Measurements from ENCODE around the gene SIGLECL1. TPM values are rescaled to one million over a fixed set of nuclear protein-coding genes. Genes with fewer than 3 reads are reported as not detected.

SIGLECL1 gene
- total RNA-seq, 3 donors from 2014 or later, result not detected

- TF ChIP-seq POLR2A (IDR thresholded peaks at IDR 0.05) (no peak), POLR2AphosphoS5 (IDR thresholded peaks at IDR 0.05) (no peak)
- TF ChIP-seq, protein P1, sequence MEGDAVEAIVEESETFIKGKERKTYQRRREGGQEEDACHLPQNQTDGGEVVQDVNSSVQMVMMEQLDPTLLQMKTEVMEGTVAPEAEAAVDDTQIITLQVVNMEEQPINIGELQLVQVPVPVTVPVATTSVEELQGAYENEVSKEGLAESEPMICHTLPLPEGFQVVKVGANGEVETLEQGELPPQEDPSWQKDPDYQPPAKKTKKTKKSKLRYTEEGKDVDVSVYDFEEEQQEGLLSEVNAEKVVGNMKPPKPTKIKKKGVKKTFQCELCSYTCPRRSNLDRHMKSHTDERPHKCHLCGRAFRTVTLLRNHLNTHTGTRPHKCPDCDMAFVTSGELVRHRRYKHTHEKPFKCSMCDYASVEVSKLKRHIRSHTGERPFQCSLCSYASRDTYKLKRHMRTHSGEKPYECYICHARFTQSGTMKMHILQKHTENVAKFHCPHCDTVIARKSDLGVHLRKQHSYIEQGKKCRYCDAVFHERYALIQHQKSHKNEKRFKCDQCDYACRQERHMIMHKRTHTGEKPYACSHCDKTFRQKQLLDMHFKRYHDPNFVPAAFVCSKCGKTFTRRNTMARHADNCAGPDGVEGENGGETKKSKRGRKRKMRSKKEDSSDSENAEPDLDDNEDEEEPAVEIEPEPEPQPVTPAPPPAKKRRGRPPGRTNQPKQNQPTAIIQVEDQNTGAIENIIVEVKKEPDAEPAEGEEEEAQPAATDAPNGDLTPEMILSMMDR (IDR thresholded peaks at IDR 0.05), result no peak
- no peak overlapping the region for H3K4me3 ChIP-seq
- intact Hi-C loops (cut with DNase I; ENCODE audit: low total_unique reads), result no loop called here
- H3K4me1 ChIP-seq, result no peaks in the 10 kb centered on the region
- peaks cover 0 to 12% of the 10 kb centered on the region in 2 donors for H3K9me3 ChIP-seq
- peaks cover 0 to 43% of the 10 kb centered on the region in 2 donors for H3K27me3 ChIP-seq
- no peak overlapping the region for H3K27ac ChIP-seq
- no peaks in the 10 kb centered on the region for H3K36me3 ChIP-seq
- DNase-seq (ENCODE audit: low spot score in 2 of 2), result no peak
Measured at GRCh38 chr19:51292971-51293370, 42.1 kb downstream of the SIGLECL1 start.

GRCh38 chr19:51293571-51294210, 42.8 kb downstream of the SIGLECL1 start:
- intact Hi-C loops (cut with DNase I; ENCODE audit: low total_unique reads), result no loop called here
- TF ChIP-seq, protein P1 (IDR thresholded peaks at IDR 0.05), result no peak
- no peak for TF ChIP-seq POLR2A (IDR thresholded peaks at IDR 0.05)
- TF ChIP-seq POLR2AphosphoS5 (IDR thresholded peaks at IDR 0.05), result no peak
- no peak overlapping the region for H3K27ac ChIP-seq
- H3K4me1 ChIP-seq, result no peaks in the 10 kb centered on the region
- no peak overlapping the region for H3K4me3 ChIP-seq
- H3K36me3 ChIP-seq, result no peaks in the 10 kb centered on the region
- peaks cover 0 to 43% of the 10 kb centered on the region in 2 donors for H3K27me3 ChIP-seq
- H3K9me3 ChIP-seq, result peaks cover 0 to 12% of the 10 kb centered on the region in 2 donors
- no peak for DNase-seq (ENCODE audit: low spot score in 2 of 2)

DNA sequence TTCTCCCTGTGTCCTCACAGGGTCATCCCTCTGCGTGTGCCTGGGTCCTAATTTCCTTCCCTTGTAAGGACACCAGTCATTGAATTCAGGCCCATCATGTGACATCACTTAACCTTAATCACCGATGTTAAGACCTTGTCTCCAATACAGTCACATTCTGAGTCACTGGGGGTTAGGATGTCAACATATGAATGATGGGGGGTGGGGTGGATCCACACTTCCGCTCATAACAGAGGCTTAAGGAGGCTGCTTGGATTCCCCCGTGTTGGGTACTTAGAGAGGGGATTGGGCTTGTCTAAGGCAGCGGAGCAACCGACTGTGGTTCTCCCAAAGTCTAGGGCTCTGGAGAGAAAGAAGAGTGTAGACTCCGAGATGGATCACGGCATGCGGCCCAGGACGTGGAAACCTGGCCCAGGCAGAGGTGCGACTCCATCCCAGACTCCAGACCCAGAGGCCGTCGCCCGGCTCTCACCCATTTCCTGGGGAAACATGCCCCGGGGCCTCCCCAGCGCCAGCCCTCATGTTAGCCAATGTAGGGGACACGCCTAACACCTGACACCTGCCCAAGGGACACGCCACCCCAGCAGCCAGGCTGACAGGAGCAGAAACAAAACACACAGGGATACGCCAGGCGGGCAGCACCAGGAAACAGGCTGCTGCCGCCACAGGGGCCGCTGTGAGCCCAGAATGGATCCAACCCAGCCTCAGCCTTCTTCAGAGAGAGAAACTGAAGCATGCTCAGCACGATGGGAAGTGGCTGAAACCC, 43.5 kb downstream of the SIGLECL1 start:
- Histone ChIP-seq H3K27me3 (peaks cover 0 to 49% of the 10 kb centered on the region in 2 donors), H3K9me3 (peaks cover 0 to 12% of the 10 kb centered on the region in 2 donors), H3K36me3 (no peaks in the 10 kb centered on the region), H3K4me1 (no peaks in the 10 kb centered on the region), H3K4me3 (no peak overlapping the region), H3K27ac (no peak overlapping the region)
- no peak for TF ChIP-seq POLR2AphosphoS5 (IDR thresholded peaks at IDR 0.05)
- TF ChIP-seq, protein P1 (IDR thresholded peaks at IDR 0.05), result no peak
- DNase-seq (ENCODE audit: low spot score in 2 of 2), result no peak
- intact Hi-C loops (cut with DNase I; ENCODE audit: low total_unique reads), result no loop called here

DNA sequence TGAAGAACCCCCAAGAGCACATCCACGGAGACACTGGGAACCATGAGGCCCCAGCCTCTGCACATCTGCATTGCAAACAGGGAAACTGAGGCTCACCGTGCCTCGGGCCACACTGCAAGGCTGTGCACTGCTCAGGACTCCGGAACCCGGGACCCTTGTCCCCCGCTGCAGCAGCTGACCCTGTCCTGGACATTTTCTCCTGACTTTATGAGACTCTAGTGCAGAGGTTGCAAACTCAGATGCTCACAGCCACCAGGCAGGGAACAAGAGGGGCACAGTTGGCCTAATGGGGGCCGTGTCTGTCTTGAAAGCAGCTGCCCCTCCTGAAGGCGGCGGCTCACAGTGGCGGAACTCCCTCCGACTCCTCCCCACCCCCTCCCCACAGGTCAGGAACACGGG, 44.1 kb downstream of the SIGLECL1 start:
- TF ChIP-seq, protein P1 (IDR thresholded peaks at IDR 0.05), result no peak
- TF ChIP-seq POLR2A (IDR thresholded peaks at IDR 0.05), result no peak
- TF ChIP-seq POLR2AphosphoS5 (IDR thresholded peaks at IDR 0.05), result no peak
- Histone ChIP-seq H3K4me3 (no peak overlapping the region), H3K4me1 (no peaks in the 10 kb centered on the region), H3K27me3 (peaks cover 0 to 49% of the 10 kb centered on the region in 2 donors), H3K27ac (no peak overlapping the region), H3K36me3 (no peaks in the 10 kb centered on the region), H3K9me3 (peaks cover 0 to 8% of the 10 kb centered on the region in 2 donors)
- DNase-seq (ENCODE audit: low spot score in 2 of 2), result no peak
- intact Hi-C loops (cut with DNase I; ENCODE audit: low total_unique reads), result no loop called here
